GM18909 (cell line): ENCODE measurements around the gene MPHOSPH8.

Experiments used
- ATAC-seq: cut with Tn5 transposase; IDR thresholded peaks from one replicate; pipeline ENCODE4 v1.9.1; 2021; ENCODE audit warnings: mild to moderate bottlenecking; ENCODE audit not compliant: unreplicated experiment, poor library complexity

Gene MPHOSPH8, protein sequence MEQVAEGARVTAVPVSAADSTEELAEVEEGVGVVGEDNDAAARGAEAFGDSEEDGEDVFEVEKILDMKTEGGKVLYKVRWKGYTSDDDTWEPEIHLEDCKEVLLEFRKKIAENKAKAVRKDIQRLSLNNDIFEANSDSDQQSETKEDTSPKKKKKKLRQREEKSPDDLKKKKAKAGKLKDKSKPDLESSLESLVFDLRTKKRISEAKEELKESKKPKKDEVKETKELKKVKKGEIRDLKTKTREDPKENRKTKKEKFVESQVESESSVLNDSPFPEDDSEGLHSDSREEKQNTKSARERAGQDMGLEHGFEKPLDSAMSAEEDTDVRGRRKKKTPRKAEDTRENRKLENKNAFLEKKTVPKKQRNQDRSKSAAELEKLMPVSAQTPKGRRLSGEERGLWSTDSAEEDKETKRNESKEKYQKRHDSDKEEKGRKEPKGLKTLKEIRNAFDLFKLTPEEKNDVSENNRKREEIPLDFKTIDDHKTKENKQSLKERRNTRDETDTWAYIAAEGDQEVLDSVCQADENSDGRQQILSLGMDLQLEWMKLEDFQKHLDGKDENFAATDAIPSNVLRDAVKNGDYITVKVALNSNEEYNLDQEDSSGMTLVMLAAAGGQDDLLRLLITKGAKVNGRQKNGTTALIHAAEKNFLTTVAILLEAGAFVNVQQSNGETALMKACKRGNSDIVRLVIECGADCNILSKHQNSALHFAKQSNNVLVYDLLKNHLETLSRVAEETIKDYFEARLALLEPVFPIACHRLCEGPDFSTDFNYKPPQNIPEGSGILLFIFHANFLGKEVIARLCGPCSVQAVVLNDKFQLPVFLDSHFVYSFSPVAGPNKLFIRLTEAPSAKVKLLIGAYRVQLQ

DNA sequence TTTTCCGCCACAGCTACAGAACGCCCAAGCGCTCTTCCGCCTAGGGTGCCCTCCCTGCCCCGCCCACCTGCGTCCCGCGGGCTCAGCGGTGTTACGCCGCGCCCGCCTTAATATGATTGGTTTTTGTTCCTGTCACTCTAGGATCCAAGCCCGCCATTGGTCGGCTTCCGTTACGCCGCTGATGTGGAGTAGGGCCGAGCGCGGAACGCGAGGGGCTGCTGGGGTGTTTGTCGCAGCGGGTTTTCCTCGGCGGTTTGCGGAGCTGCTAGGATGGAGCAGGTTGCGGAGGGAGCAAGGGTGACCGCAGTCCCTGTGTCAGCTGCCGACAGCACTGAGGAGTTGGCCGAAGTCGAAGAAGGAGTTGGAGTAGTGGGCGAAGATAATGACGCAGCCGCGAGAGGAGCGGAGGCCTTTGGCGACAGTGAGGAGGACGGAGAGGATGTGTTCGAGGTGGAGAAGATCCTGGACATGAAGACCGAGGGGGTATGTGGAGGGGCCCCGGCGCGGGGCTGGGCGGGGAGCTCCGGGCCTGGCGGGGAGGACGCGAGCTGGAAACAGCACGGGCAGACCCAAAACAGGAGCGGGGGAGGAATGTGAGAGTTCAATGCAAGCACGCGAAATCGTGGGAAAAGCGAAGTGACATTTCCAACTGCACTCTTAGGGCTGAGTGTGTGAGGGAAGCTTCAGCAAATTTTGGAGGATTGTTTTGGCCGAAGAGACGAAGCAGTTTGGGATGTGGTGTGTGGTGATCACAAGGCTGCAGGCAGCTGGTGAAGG, at the start of gene MPHOSPH8:
TSS of gene MPHOSPH8 (plus strand) at position 181 of the 777 bp plus-strand sequence. CDS start at position 271, 90 bp downstream.
- ATAC-seq, result peak; percentile 98

DNA sequence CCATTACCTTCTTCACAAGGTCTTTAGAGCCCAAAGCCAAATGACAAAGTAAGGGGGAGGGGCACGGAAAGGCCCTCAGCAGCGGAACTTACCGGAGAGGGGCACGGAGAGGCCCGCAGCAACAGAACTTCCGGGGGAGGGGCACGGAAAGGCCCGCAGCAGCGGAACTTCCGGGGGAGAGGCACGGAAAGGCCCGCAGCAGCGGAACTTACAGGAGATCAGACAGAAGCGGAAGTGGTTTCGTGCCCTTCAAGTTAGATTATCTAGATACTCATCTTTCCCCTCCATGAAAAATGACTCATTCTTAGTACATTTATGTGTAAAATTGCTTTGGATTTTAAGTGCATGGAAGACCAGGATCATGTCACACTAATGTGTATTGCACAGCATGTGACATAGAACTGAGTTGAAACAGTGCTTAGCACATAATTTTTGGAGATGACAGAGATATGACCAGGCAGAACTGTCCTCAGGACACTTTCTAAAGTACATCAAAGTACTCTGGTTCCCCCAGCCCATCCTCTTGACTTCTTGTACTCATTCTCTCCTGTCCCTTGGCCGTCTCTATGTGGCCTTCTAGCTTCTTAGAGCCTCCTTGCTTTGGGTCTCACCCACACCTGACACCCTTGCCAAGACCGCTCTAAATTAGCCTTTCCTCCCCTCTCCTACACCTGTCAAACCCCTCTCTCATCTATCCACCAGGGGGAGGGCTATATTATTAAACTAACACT, 46.4 kb upstream of the MPHOSPH8 start:
- peak; percentile 86 for ATAC-seq

DNA sequence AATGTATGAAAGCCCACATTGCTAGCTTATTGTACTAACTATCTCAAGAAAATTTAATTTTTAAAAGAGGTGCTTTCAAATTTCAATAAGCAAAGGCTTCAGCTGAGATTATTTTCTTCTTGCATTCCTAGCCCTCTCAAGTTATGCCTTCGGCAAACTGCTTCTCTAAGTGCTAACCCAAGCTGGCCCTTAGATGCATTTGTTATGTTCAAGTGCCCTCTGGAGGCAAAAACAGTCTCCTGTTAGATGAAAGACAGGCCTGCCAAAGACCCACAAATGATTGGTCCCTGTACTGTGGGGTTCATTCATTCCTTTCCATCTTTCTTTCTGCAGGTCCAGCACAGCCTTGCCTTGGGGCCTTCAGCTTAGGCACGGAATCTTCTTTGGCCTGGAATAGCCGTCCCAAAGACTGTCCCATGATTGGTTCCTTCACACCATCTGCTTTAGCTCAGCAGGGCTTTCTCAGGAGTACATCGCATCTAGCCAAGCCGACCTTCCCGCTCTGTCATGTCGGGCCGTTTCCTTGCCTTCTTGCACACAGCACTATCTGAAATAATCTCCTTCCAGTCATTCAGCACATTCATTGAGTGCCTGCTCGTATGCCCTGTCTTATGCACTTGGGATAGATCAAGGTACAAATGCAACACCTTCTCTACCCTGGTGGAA, 45.7 kb upstream of the MPHOSPH8 start:
- ATAC-seq, result peak; percentile 76

DNA sequence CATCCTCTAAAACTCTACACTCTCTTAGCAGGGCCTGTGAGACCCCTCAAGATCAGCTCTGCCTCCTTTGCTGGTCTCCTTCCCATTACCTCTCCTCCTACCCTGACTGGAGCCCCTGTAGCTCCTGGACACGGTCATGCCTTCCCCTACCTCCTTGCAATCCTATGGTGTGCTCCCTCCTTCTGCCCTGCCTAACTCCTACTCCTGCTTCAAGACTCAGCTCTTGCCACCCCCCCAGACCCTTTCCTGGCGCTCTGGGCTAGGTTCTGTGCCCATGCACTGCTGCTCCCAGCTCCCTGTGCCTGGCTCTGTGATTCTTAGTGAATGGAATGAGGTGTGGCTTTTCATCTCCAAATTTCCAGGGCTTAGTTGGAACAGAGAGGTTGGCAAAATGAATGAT, 44.1 kb upstream of the MPHOSPH8 start:
- ATAC-seq, result no peak

DNA sequence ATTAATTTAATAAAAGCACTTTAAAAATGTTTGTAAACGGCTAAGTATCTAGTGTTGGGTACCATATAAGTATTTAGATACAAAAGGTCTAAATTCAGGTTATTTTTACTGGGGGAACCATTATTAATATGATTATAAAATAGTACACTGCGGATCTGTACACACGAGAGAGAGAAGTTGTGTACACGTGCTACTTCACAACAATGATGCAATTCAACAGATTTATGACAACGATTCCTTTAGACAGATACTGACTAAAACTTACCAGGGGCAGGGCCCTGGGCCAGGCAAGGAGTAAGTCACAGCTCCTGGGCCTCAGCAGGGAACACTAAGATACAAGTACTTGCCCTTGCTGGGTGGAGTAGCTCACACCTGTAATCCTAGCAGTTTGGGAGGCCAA, 43.0 kb upstream of the MPHOSPH8 start:
- no peak for ATAC-seq

DNA sequence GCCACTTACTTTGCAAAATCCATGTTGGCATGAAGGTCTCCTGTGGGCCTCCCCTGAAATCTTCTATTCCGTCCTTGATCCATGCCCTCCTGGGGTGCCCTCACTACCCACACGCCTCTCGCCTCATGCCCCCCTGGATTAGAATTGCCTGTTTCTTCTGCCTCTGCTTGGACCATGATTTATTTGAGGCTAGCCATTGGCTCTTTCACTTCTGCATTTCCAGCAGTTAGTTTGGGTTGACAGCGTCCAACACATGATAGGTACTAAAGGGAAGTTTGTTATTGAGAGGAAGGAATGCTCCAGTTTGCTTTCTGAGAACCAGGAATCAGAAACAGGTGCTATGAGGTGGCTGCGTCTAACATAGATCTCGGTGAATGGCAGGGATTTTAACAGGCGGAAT, 41.6 kb upstream of the MPHOSPH8 start:
- ATAC-seq, result no peak

DNA sequence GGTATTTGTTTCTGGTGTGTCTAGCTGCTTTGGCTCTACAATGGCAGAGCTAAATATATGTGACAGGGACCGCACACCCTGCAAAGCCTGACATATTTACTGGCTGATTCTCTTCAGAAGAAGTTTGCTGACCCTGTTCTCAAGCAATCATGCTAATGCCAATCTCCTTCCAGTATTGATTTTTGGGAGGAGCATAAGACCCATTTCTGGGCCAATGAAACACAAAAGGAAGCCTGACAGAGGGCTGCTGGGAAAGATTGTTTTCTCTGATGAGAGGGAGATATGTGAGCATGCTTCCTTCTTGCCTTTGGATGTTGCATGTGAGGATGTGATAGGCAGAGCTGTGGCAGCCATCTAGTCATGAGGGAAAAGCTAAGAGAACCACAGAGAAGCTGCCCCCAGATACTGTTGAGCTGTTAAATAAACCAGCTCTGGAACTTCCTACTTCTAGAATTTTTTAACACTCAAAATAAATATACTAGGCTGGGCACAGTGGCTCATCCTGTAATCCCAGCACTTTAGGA, 40.7 kb upstream of the MPHOSPH8 start:
- no peak for ATAC-seq

DNA sequence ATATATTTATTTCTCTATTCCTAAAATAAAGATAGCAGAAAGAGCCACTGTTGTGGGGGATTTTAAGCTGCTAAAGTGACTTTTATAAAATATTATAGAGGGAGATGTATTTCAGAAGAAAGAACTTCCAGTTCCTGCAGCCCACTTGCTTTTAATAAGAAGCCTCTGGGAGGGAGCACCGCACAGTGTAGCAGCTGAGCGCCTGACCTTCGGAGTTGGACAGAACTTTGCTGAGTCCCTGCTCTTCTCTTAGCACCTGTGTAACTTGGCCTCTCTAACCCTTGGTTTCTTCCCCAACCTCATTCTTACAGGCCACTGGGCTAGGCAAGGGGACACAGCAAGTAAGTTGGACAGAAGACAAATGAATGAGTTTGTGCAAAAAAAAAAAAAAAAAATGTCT, 37.4 kb upstream of the MPHOSPH8 start:
- ATAC-seq, result no peak

DNA sequence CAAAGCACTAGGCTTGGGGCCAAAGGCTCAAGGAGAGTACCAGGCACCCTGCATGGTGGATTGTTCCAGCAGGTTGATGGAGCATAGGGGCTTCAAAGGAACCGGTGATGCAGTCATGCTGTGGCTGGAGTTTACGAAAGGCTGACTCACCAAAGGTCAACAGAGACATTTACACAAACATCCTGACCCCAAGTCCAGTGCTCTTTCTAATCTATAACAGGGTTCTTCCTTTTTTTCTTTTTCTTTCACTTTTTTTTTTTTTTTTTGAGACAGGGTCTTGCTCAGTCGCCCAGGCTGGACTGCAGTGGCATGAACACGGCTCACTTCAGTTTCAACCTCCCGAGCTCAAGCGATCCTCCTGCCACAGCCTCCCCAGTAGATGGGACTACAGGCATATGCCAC, 36.5 kb upstream of the MPHOSPH8 start:
- no peak for ATAC-seq

DNA sequence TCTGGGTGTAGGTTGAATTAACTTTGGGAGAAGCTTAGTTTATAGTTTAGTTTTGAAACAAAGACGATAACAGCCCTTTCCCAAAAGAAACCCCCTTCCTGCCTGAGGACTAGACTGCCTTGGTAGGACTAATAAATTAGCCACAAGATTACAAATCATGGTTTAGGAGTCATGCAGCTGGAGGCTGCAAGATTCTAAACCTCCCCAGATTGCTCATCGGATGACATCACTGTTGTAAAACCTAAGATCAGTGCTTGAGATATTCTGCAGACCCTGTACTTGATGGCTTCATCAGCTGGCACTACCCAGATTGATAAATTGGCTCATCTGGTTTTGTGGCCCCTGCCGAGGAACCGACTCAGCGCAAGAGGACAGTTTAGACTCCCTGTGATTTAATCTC, 35.9 kb upstream of the MPHOSPH8 start:
- ATAC-seq, result no peak

DNA sequence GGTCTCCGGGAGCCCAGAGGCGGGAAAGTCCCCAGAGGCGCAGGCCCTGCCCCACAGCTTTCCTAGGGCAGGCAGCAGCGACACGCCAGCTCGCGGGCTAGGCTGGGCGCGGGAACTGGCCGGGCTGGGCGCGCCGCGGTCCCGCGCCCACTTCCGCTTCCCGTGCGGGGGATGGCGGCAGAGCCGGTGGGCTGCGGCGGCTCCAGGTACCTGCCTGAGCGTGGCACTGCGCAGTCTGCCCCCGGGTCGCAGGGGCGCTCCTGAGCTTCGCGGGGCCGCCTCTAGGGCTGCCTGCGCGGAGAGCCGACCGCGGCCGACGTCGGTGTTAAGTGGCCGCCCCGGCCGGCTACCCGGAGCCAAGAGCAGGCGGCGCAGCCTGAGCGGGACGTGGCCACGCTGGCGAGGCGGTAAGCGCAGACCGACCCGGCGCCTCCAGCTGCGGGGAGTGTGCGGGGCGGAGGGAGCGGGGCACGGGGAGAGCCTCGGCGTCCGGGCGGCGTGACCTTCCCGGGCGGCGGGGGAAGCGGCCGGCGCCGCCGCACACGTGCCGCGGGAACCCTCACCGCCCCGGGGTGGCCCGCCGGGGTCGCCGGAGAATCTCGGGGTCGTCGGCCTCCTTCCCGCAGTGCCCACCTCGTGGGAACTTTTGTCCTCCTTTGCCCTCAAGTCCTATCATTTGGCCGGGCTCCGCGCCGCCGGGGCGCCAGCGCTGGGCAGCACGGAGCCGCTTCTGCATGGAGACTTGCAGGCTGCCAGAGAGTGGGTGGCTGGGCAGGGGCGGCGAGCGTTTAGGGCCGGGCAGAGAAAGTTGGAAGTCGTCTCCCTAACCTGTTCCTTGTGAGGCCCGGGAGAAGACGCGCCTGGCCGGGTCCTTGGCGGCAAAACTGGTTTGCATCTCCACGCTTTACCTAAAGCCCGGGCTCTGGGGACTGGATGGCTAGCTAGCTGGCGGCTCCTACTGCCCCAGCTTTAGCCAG, 31.4 kb upstream of the MPHOSPH8 start:
- peak; percentile 93 for ATAC-seq

DNA sequence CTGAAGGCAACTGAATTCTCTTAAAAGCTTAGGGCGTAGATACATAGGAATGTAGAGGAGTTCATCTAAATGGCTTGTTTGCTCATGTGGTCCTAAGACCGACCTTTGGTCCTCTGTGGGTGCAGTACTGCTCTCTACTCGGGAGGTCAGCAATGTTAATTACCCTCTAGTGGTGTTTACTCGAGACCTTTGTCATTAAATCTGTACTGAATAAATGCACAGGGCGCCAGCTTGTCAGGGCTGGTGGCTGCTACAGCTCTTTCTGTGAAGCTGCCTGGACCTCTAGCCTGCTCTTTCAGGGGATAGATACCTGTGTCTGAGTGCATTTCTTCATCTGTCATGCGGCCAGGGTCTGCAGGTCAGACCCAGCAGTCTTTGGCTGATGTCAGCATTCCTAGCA, 29.2 kb upstream of the MPHOSPH8 start:
- no peak for ATAC-seq

DNA sequence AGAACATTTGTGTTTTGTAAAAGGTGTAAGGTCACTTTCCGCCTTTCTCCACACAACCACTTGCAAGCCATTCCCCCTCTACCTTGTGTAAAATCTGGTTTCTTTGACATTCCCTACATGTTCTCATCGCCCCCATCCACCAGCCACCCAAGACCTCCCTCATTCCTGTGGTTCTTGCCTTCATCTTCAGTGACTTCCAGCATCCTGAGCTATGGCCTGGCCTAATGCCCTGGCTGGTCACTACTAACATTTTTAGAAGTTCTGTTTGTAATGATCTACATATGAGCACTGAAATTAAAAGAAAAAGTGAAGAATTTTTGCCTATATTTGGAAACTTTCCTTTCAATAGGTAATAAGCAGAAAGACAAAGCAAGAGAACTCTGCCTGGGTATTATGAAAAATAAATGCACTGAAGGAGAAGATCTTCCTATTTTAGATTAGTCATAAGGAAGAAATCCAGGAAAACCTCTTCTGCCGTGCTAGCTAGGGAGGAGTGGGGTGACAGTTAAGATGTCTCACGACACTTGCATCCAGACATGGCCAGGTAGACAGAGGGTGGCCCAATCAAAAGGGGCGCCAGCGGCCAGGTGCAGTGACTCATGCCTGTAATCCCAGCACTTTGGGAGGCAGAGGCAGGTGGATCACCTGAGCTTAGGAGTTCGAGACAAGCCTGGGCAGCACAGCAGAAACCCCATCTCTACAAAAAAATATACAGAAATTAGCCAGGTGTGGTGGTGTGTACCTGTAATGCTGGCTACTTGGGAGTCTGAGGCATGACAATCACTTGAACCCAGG, 28.1 kb upstream of the MPHOSPH8 start:
- no peak for ATAC-seq

DNA sequence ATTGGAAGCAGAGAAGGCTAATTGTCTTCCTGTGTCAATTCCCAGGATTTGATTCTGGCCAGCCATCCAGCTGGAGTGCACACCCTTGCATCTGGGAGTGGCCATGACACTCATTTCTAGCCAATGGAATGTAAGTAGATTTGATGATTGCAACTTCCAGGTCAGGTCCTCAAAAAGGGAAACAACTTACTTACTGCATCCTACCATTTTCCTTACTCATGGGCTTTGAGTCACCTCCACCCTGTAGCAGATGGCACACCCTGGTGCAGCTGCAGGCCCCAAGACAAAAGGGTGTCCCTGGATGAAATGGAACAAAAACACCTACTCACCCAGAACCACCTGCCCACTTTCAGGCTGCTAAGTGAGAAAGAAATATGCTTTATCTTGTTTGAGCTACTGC, 27.3 kb upstream of the MPHOSPH8 start:
- ATAC-seq, result no peak

DNA sequence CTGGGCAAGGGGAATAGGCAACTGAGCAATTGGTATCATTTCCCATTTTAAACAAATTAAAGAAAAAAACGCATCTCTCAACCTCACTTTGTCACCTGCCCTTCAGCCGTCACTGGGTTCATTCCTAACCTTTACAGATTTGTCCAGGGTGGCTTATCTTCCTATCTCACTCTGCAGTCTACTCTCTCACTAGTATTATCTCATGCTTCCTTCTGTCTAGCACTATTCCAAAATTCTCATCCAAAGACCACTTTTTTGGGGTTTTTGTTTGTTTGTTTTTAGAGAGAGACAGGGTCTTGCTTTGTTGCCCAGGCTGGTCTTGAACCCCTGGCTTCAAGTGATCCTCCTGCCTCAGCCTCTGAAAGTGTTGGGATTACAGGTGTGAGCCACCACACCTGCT, 26.7 kb upstream of the MPHOSPH8 start:
- no peak for ATAC-seq

DNA sequence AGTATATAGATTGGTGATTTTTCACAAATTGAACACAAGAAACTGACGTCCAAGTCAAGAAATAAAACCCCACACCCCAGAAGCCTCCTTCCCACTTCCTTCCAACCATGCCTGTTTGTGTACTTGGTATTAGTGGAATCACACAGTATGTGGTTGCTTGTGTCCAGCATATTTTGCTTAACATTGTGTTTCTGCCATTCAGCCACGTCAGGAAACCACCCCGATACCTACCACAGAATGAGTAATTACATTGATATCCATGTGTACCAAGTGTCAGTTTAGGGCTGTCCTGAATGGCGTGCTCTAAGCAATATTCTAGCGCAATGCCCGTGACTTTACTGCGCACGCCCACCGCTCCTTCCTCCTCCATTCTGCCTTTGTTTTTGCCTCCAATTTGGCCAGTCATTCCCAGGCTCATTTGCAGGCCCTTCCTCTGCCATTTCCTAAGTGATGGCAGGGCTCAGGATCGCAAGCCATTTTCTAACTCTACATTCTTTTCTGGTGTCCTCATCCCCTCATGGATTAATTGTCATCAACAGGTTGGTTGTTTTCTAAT, 25.9 kb upstream of the MPHOSPH8 start:
- no peak for ATAC-seq

DNA sequence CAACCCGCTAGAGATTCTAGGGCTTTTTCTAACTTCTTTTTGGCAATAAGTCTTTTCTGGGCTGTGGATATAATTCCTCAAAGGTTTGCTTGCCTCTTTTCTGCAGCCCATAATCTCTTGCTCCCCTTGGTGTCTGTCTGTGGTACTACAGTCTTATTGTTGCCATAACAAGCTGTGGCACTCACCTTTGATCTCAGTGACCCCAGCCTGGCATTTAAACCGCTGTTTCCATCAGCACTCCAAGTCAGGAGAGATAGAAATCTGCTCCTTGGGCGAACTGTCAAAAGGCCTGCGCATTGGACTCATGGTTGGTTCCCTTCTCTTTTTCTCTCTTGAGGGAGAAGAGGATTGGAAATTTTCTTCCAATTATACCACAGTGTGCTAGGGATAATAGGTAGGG, 14.5 kb upstream of the MPHOSPH8 start:
- ATAC-seq, result peak; percentile 68
